ENCODE data around the gene TMSB4X. TPM values are rescaled to one million over a fixed set of nuclear protein-coding genes. Genes with fewer than 3 reads are reported as not detected.
A peak's percentile ranks its signal among the peaks of the same experiment; 100 is the strongest.
"Not testable (repeated sequence)": the region's sequence is repeated elsewhere in the genome, so short reads cannot be mapped to it uniquely, and the experiment has no call there.

TMSB4X gene
- total RNA-seq, 6 donors from 2014 or later: 2,646 to 6,090 (median 4,792) TPM

DNA sequence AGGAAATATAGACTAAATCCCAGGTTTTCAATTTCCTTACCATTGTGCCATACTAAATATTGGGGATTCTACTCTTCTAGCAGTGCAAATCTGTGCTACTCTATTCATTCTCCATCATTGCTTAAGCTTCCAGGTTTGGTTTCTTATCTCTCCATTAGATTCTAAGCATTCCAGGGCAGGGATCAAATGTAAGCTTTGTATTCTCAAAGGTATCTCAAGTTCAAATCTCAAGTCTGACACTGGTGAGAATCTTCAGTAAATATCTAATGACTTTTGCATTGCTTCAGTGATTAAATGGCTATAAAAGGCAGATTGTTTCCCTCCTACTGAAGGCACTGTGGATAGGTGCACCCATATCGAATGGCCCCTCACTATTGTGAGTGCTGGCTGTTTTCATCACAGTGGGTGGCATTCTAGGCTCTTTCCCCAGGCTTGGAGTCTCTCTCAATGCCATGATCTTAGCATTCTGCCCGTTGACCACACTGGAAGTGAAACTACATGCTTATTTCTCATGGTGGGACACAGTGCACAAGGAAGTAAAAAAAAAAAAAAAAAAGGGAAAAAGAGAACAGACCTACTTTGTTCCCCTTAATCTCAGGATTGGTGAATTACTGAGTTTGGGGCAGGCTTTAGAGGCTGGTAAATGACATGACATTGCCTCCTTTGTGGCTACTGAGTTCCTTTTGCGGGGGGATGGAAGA lies 40.8 kb downstream of the TMSB4X start:
- Histone ChIP-seq H3K36me3 (no peaks in the 10 kb centered on the region), H3K27me3 (no peaks in the 10 kb centered on the region), H3K4me3 (no peak overlapping the region), H3K27ac (peak overlapping the region in 1 of 4 donors; percentile 42), H3K9me3 (no peaks in the 10 kb centered on the region), H3K4me1 (peaks cover 0 to 17% (median 7%) of the 10 kb centered on the region in 4 donors)
- TF ChIP-seq POLR2A (IDR thresholded peaks at IDR 0.05): no peak
- TF ChIP-seq EP300 (IDR thresholded peaks at IDR 0.05): no peak
- no peak for TF ChIP-seq POLR2AphosphoS5 (IDR thresholded peaks at IDR 0.05)
- TF ChIP-seq, protein P1, sequence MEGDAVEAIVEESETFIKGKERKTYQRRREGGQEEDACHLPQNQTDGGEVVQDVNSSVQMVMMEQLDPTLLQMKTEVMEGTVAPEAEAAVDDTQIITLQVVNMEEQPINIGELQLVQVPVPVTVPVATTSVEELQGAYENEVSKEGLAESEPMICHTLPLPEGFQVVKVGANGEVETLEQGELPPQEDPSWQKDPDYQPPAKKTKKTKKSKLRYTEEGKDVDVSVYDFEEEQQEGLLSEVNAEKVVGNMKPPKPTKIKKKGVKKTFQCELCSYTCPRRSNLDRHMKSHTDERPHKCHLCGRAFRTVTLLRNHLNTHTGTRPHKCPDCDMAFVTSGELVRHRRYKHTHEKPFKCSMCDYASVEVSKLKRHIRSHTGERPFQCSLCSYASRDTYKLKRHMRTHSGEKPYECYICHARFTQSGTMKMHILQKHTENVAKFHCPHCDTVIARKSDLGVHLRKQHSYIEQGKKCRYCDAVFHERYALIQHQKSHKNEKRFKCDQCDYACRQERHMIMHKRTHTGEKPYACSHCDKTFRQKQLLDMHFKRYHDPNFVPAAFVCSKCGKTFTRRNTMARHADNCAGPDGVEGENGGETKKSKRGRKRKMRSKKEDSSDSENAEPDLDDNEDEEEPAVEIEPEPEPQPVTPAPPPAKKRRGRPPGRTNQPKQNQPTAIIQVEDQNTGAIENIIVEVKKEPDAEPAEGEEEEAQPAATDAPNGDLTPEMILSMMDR (IDR thresholded peaks at IDR 0.05): no peak
- DNase-seq: no peak
- ATAC-seq (ENCODE audit: low FRiP score in 2 of 2): peak; percentile 52 to 71
- WGBS, 2 donors: 65 to 66% methylated on average over 2 to 3 of the region's 3 CpGs

GRCh38 chrX:13016731-13017130 lies 41.8 kb downstream of the TMSB4X start:
- WGBS, 2 donors: 75 to 87% methylated on average over 5 to 6 of the region's 6 CpGs
- H3K27ac ChIP-seq; H3K36me3 ChIP-seq; DNase-seq; H3K27me3 ChIP-seq; ATAC-seq (ENCODE audit: low FRiP score in 2 of 2); H3K4me3 ChIP-seq; H3K9me3 ChIP-seq: not testable (repeated sequence)
- H3K4me1 ChIP-seq: peaks cover 0 to 17% (median 7%) of the 10 kb centered on the region in 4 donors

DNA sequence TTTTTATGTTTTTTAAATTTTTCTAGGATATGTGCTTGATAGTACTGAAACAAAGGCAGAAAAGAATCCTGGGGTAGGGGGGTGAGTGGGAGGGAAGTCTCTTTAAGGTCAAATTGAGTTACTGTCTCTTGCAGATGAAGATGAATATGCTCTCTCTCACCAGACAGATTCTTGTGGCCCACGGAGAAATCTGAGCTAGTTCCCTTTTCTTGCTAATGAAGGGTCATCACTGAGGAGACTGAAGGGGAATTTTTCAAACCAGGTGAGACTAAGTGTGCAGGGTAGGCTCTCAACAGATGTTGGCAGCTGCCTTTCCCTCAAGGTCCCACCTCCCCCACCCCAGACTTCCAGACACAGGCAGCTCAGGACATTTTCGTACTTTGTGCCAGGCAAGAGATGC lies 48.0 kb downstream of the TMSB4X start:
- H3K27ac ChIP-seq: no peak overlapping the region
- H3K36me3 ChIP-seq: no peaks in the 10 kb centered on the region
- no peaks in the 10 kb centered on the region for H3K9me3 ChIP-seq
- ATAC-seq (ENCODE audit: low FRiP score in 2 of 2) (no peak), DNase-seq (no peak)
- H3K27me3 ChIP-seq: no peaks in the 10 kb centered on the region
- TF ChIP-seq POLR2A (IDR thresholded peaks at IDR 0.05) (no peak), POLR2AphosphoS5 (IDR thresholded peaks at IDR 0.05) (no peak), EP300 (IDR thresholded peaks at IDR 0.05) (no peak)
- TF ChIP-seq, protein P1 (IDR thresholded peaks at IDR 0.05): no peak
- WGBS, 2 donors: 50 to 53% methylated on average over 2 of the region's 2 CpGs
- H3K4me3 ChIP-seq: no peak overlapping the region
- H3K4me1 ChIP-seq: no peaks in the 10 kb centered on the region

GRCh38 chrX:13023567-13023966 lies 48.7 kb downstream of the TMSB4X start:
- peaks cover 0 to 1% (median under 1%) of the 10 kb centered on the region in 4 donors for H3K4me1 ChIP-seq
- no peaks in the 10 kb centered on the region for H3K36me3 ChIP-seq
- no peaks in the 10 kb centered on the region for H3K27me3 ChIP-seq
- TF ChIP-seq POLR2AphosphoS5 (IDR thresholded peaks at IDR 0.05): no peak
- TF ChIP-seq, protein P1 (IDR thresholded peaks at IDR 0.05): no peak
- TF ChIP-seq EP300 (IDR thresholded peaks at IDR 0.05): no peak
- TF ChIP-seq POLR2A (IDR thresholded peaks at IDR 0.05): no peak
- 98 to 100% methylated on average over 2 to 3 of the region's 3 CpGs for WGBS, 2 donors
- ATAC-seq (ENCODE audit: low FRiP score in 2 of 2): no peak
- no peak overlapping the region for H3K27ac ChIP-seq
- no peaks in the 10 kb centered on the region for H3K9me3 ChIP-seq
- H3K4me3 ChIP-seq: no peak overlapping the region
- no peak for DNase-seq

GRCh38 chrX:13023979-13024378 lies 49.1 kb downstream of the TMSB4X start:
- Histone ChIP-seq H3K27me3 (no peaks in the 10 kb centered on the region), H3K36me3 (no peaks in the 10 kb centered on the region), H3K4me3 (no peak overlapping the region), H3K9me3 (no peaks in the 10 kb centered on the region), H3K27ac (no peak overlapping the region), H3K4me1 (peaks cover 0 to 5% (median 5%) of the 10 kb centered on the region in 4 donors)
- TF ChIP-seq, protein P1 (IDR thresholded peaks at IDR 0.05): no peak
- TF ChIP-seq EP300 (IDR thresholded peaks at IDR 0.05): no peak
- no peak for TF ChIP-seq POLR2A (IDR thresholded peaks at IDR 0.05)
- no peak for TF ChIP-seq POLR2AphosphoS5 (IDR thresholded peaks at IDR 0.05)
- ATAC-seq (ENCODE audit: low FRiP score in 2 of 2) (no peak), DNase-seq (no peak)
- WGBS, 2 donors: 68 to 73% methylated on average over 4 of the region's 4 CpGs
